GM23338 (cell line): ENCODE measurements around the gene ACP2. TPM values are rescaled to one million over a fixed set of nuclear protein-coding genes. Genes with fewer than 3 reads are reported as not detected.
"Not testable (repeated sequence)": the region's sequence is repeated elsewhere in the genome, so short reads cannot be mapped to it uniquely, and the experiment has no call there.

ENCODE experiments used
- ATAC-seq: fragments of 200-7000 bp; cut with Tn5 transposase; 3 replicates; pipeline ENCODE4 v1.9.1; 2020
- DNase-seq: peaks from one replicate; pipeline ENCODE4 v3.0.0-alpha.2; 2015; ENCODE audit warnings: low spot score
- H2AFZ ChIP-seq: fragments of 200-600 bp; sonication (generic); 2 replicates; pipeline ENCODE4 v1.8.0; 2016; ENCODE audit warnings: antibody characterized with exemption, mild to moderate bottlenecking, moderate library complexity
- H3F3A ChIP-seq: fragments of 200-600 bp; sonication (generic); replicated peaks from 2 replicates; pipeline ENCODE4 v1.8.0; 2017; ENCODE audit warnings: antibody characterized with exemption, mixed run types, low read depth
- H3K27ac ChIP-seq: fragments of 200-600 bp; sonication (generic); 2 replicates; pipeline ENCODE4 v1.6.1; 2016; ENCODE audit warnings: low read depth
- H3K27me3 ChIP-seq: fragments of 200-600 bp; sonication (generic); 2 replicates; pipeline ENCODE4 v1.8.0; 2016; ENCODE audit warnings: mild to moderate bottlenecking, mixed run types, moderate library complexity; ENCODE audit not compliant: insufficient read depth
- H3K36me3 ChIP-seq: fragments of 200-600 bp; sonication (generic); 2 replicates; pipeline ENCODE4 v1.8.0; 2016; ENCODE audit warnings: mild to moderate bottlenecking; ENCODE audit not compliant: insufficient read depth
- H3K4me1 ChIP-seq: fragments of 200-600 bp; sonication (generic); 2 replicates; pipeline ENCODE4 v1.8.0; 2016; ENCODE audit warnings: mild to moderate bottlenecking, moderate library complexity; ENCODE audit not compliant: insufficient read depth
- H3K4me2 ChIP-seq: fragments of 200-600 bp; sonication (generic); 2 replicates; pipeline ENCODE4 v1.7.1; 2017; ENCODE audit warnings: mixed run types
- H3K4me3 ChIP-seq: fragments of 200-600 bp; sonication (generic); 2 replicates; pipeline ENCODE4 v1.6.1; 2016; ENCODE audit warnings: mixed run types
- H3K79me2 ChIP-seq: fragments of 200-600 bp; sonication (generic); replicated peaks from 2 replicates; pipeline ENCODE4 v1.8.0; 2017; ENCODE audit warnings: mild to moderate bottlenecking; ENCODE audit not compliant: insufficient read depth
- H3K9me2 ChIP-seq: fragments of 200-600 bp; sonication (generic); 2 replicates; pipeline ENCODE4 v1.8.0; 2017; ENCODE audit not compliant: insufficient read depth
- H4K20me1 ChIP-seq: fragments of 200-600 bp; sonication (generic); replicated peaks from 2 replicates; pipeline ENCODE4 v1.8.0; 2017; ENCODE audit warnings: mild to moderate bottlenecking; ENCODE audit not compliant: insufficient read depth
- H3K27ac Mint-ChIP-seq: 2 replicates; pipeline ENCODE4 v1.8.0; 2020; ENCODE audit warnings: inconsistent platforms, mild to moderate bottlenecking, moderate library complexity, mixed read lengths
- H3K27me3 Mint-ChIP-seq: 3 replicates; pipeline ENCODE4 v1.8.0; 2022; ENCODE audit warnings: low read depth, mild to moderate bottlenecking, moderate library complexity, mixed read lengths, inconsistent platforms; ENCODE audit not compliant: insufficient read depth, poor library complexity
- H3K36me3 Mint-ChIP-seq: 3 replicates; pipeline ENCODE4 v1.8.0; 2021; ENCODE audit warnings: low read depth, mild to moderate bottlenecking, inconsistent platforms, moderate library complexity, mixed read lengths
- H3K4me1 Mint-ChIP-seq: 3 replicates; pipeline ENCODE4 v1.8.0; 2020; ENCODE audit warnings: mild to moderate bottlenecking, inconsistent platforms, mixed read lengths
- H3K4me3 Mint-ChIP-seq: 3 replicates; pipeline ENCODE4 v1.8.0; 2021; ENCODE audit warnings: moderate library complexity, mild to moderate bottlenecking, inconsistent platforms, mixed read lengths
- H3K9me3 Mint-ChIP-seq: 3 replicates; pipeline ENCODE4 v1.8.0; 2020; ENCODE audit warnings: moderate library complexity, mild to moderate bottlenecking, inconsistent platforms, mixed read lengths
- ETS1 ChIP-seq: IDR thresholded peaks from 2 replicates; pipeline ENCODE4 v1.6.1; 2016; ENCODE audit warnings: antibody characterized with exemption
- EZH2phosphoT487 ChIP-seq: fragments of 200-600 bp; sonication (generic); IDR thresholded peaks from one replicate; pipeline ENCODE4 v1.8.1; 2018; ENCODE audit warnings: antibody characterized with exemption; ENCODE audit not compliant: unreplicated experiment
- POLR2AphosphoS5 ChIP-seq: IDR thresholded peaks from 2 replicates; pipeline ENCODE4 v1.6.1; 2016; ENCODE audit warnings: antibody characterized with exemption, low read depth
- STAT1 ChIP-seq: IDR thresholded peaks from one replicate; pipeline ENCODE4 v1.6.1; 2016; ENCODE audit warnings: antibody characterized with exemption; ENCODE audit not compliant: unreplicated experiment
- ZNF114 ChIP-seq: fragments of 250-450 bp; sonication (Bioruptor Pico); IDR thresholded peaks from 2 replicates; pipeline ENCODE4 v1.5.0; 2020; ENCODE audit warnings: mild to moderate bottlenecking, moderate library complexity
- ZNF331 ChIP-seq: fragments of 250-450 bp; sonication (Bioruptor Pico); IDR thresholded peaks from 2 replicates; pipeline ENCODE4 v1.5.0; 2020; ENCODE audit warnings: low read depth, mild to moderate bottlenecking, moderate library complexity
- polyA plus RNA-seq: library from polyadenylated mRNA; unstranded; fragments of >200 nt; fragmentation: Nextera tagmentation; extraction: Ambion mirVana; gene quantifications from 2 replicates; pipeline ENCODE4 v1.2.1, GENCODE V29; 2016
- total RNA-seq: library from RNA; depleted of rRNA; stranded (reverse); fragments of >200 nt; shearing (Covaris generic); gene quantifications from 2 replicates; pipeline ENCODE4 v1.2.3, GENCODE V29; 2014
- TF ChIP-seq, protein P1 (sequence below): fragments of 250-450 bp; sonication (Bioruptor Pico); IDR thresholded peaks from 2 replicates; pipeline ENCODE4 v1.5.0; 2020; ENCODE audit warnings: mild to moderate bottlenecking, moderate library complexity

ACP2 gene
- total and polyA plus RNA-seq, 2 experiments from 2014 or later, result 7.3 to 32.1 TPM

- no peak for TF ChIP-seq ETS1
Measured at GRCh38 chr11:47207459-47207858, 41.2 kb downstream of the ACP2 start (continued).

DNA sequence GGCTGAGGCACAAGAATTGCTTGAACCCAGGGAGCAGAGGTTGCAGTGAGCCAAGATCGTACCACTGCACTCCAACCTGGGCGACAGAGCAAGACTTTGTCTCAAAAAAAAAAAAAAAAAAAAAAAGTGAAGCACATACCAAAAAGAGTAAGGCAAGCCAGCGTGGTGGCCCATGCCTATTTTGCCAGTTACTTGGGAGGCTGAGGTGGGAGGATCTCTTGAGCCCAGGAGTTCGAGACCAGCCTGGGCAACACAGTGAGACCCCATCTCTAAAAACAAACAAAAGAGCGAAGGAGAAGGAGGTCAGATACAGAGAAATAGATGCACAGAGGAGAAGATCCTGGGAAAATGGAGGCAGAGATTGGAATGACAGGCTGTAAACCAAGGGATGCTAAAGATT, 42.0 kb downstream of the ACP2 start:
- H4K20me1 ChIP-seq, H3K36me3 Mint-ChIP-seq, H3K9me2 ChIP-seq, H3K27ac ChIP-seq, H3K27me3 Mint-ChIP-seq, H3K36me3 ChIP-seq, H3K4me3 ChIP-seq, ATAC-seq, H3K27me3 ChIP-seq, H3K4me3 Mint-ChIP-seq, DNase-seq, H3K4me1 Mint-ChIP-seq, H3K79me2 ChIP-seq, H3F3A ChIP-seq, H2AFZ ChIP-seq, H3K4me2 ChIP-seq, H3K27ac Mint-ChIP-seq, H3K9me3 Mint-ChIP-seq: not testable (repeated sequence)
- H3K4me1 ChIP-seq, result peaks cover 11% of the 10 kb centered on the region

GRCh38 chr11:47204637-47204989, 44.0 kb downstream of the ACP2 start:
- ATAC-seq (peak; percentile 93), DNase-seq (peak; percentile 49)
- no peak for TF ChIP-seq STAT1
- no peak for TF ChIP-seq ZNF114 (CRISPR knock-in tag)
- no peak for TF ChIP-seq POLR2AphosphoS5
- TF ChIP-seq EZH2phosphoT487, result no peak
- no peak for TF ChIP-seq ZNF331 (CRISPR knock-in tag)
- TF ChIP-seq, protein P1, sequence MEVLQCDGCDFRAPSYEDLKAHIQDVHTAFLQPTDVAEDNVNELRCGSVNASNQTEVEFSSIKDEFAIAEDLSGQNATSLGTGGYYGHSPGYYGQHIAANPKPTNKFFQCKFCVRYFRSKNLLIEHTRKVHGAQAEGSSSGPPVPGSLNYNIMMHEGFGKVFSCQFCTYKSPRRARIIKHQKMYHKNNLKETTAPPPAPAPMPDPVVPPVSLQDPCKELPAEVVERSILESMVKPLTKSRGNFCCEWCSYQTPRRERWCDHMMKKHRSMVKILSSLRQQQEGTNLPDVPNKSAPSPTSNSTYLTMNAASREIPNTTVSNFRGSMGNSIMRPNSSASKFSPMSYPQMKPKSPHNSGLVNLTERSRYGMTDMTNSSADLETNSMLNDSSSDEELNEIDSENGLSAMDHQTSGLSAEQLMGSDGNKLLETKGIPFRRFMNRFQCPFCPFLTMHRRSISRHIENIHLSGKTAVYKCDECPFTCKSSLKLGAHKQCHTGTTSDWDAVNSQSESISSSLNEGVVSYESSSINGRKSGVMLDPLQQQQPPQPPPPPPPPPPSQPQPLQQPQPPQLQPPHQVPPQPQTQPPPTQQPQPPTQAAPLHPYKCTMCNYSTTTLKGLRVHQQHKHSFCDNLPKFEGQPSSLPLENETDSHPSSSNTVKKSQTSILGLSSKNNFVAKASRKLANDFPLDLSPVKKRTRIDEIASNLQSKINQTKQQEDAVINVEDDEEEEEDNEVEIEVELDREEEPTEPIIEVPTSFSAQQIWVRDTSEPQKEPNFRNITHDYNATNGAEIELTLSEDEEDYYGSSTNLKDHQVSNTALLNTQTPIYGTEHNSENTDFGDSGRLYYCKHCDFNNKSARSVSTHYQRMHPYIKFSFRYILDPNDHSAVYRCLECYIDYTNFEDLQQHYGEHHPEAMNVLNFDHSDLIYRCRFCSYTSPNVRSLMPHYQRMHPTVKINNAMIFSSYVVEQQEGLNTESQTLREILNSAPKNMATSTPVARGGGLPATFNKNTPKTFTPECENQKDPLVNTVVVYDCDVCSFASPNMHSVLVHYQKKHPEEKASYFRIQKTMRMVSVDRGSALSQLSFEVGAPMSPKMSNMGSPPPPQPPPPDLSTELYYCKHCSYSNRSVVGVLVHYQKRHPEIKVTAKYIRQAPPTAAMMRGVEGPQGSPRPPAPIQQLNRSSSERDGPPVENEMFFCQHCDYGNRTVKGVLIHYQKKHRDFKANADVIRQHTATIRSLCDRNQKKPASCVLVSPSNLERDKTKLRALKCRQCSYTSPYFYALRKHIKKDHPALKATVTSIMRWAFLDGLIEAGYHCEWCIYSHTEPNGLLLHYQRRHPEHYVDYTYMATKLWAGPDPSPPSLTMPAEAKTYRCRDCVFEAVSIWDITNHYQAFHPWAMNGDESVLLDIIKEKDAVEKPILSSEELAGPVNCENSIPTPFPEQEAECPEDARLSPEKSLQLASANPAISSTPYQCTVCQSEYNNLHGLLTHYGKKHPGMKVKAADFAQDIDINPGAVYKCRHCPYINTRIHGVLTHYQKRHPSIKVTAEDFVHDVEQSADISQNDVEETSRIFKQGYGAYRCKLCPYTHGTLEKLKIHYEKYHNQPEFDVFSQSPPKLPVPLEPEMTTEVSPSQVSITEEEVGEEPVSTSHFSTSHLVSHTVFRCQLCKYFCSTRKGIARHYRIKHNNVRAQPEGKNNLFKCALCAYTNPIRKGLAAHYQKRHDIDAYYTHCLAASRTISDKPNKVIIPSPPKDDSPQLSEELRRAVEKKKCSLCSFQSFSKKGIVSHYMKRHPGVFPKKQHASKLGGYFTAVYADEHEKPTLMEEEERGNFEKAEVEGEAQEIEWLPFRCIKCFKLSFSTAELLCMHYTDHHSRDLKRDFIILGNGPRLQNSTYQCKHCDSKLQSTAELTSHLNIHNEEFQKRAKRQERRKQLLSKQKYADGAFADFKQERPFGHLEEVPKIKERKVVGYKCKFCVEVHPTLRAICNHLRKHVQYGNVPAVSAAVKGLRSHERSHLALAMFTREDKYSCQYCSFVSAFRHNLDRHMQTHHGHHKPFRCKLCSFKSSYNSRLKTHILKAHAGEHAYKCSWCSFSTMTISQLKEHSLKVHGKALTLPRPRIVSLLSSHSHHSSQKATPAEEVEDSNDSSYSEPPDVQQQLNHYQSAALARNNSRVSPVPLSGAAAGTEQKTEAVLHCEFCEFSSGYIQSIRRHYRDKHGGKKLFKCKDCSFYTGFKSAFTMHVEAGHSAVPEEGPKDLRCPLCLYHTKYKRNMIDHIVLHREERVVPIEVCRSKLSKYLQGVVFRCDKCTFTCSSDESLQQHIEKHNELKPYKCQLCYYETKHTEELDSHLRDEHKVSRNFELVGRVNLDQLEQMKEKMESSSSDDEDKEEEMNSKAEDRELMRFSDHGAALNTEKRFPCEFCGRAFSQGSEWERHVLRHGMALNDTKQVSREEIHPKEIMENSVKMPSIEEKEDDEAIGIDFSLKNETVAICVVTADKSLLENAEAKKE (CRISPR knock-in tag), result no peak

More at GRCh38 chr11:47204637-47204989, 44.0 kb downstream of the ACP2 start:
- H3K79me2 ChIP-seq, result no peaks in the 10 kb centered on the region
- peak overlapping the region; percentile 75 for H2AFZ ChIP-seq
- H3K4me1 Mint-ChIP-seq, result peaks cover 10% of the 10 kb centered on the region
- no peaks in the 10 kb centered on the region for H4K20me1 ChIP-seq
- H3K27me3 ChIP-seq, result no peaks in the 10 kb centered on the region
- H3K27ac Mint-ChIP-seq, result peak overlapping the region; percentile 89
- H3F3A ChIP-seq, result no peaks in the 10 kb centered on the region
- H3K4me3 Mint-ChIP-seq, result peak overlapping the region; percentile 22; the same call in 1 of the 3 replicates
- no peak overlapping the region for H3K4me3 ChIP-seq
- no peaks in the 10 kb centered on the region for H3K9me2 ChIP-seq
- no peaks in the 10 kb centered on the region for H3K9me3 Mint-ChIP-seq
- no peaks in the 10 kb centered on the region for H3K36me3 Mint-ChIP-seq
- H3K27ac ChIP-seq, result no peak overlapping the region
- H3K36me3 ChIP-seq, result no peaks in the 10 kb centered on the region
- H3K27me3 Mint-ChIP-seq, result peaks cover 11% of the 10 kb centered on the region
- H3K4me1 ChIP-seq, result peaks cover 11% of the 10 kb centered on the region
- H3K4me2 ChIP-seq, result peak overlapping the region; percentile 70; the same call in 1 of the 2 replicates
